NB4 (cell line): ENCODE measurements around the gene CACNA1D.

ENCODE experiments used
- DNase-seq: peaks from one replicate; pipeline ENCODE4 v3.0.0; 2010; ENCODE audit warnings: low read depth
- H3K4me3 ChIP-seq: one replicate; pipeline ENCODE4 v1.5.1; 2011; ENCODE audit warnings: mild to moderate bottlenecking, low read depth, low read length, moderate library complexity
- CTCF ChIP-seq: IDR thresholded peaks from one replicate; pipeline ENCODE4 v1.5.1; 2012; ENCODE audit warnings: low read depth, low read length
- MAX ChIP-seq: IDR thresholded peaks from 2 replicates; pipeline ENCODE4 v1.6.1; 2011; ENCODE audit warnings: low read depth, low read length
- MYC ChIP-seq: IDR thresholded peaks from 2 replicates; pipeline ENCODE4 v1.6.1; 2011; ENCODE audit warnings: low read depth, low read length
- POLR2A ChIP-seq: IDR thresholded peaks from 2 replicates; pipeline ENCODE4 v1.6.1; 2011; ENCODE audit warnings: mild to moderate bottlenecking; ENCODE audit not compliant: insufficient read length; ENCODE audit errors: extremely low read depth

Gene CACNA1D

GRCh38 chr3:53719796-53720195 is 225.4 kb downstream of the CACNA1D start:
- no peak for DNase-seq
- no peak overlapping the region for H3K4me3 ChIP-seq
- TF ChIP-seq CTCF: no peak
- no peak for TF ChIP-seq MAX
- no peak for TF ChIP-seq MYC
- no peak for TF ChIP-seq POLR2A

GRCh38 chr3:53721187-53722119 is 227.0 kb downstream of the CACNA1D start:
- DNase-seq: no peak
- no peak for TF ChIP-seq CTCF
- no peak for TF ChIP-seq POLR2A
- TF ChIP-seq MAX: no peak
- no peak for TF ChIP-seq MYC
- H3K4me3 ChIP-seq: no peak overlapping the region

- DNase-seq: no peak
- H3K4me3 ChIP-seq: no peak overlapping the region
- TF ChIP-seq CTCF (no peak), MYC (no peak), POLR2A (no peak), MAX (no peak)
Measured at GRCh38 chr3:53724566-53724965, 230.2 kb downstream of the CACNA1D start.

GRCh38 chr3:53725387-53725995 is 231.1 kb downstream of the CACNA1D start:
- no peak for TF ChIP-seq POLR2A
- no peak for TF ChIP-seq CTCF
- no peak for TF ChIP-seq MYC
- TF ChIP-seq MAX: no peak
- DNase-seq: no peak
- no peak overlapping the region for H3K4me3 ChIP-seq

- H3K4me3 ChIP-seq: no peak overlapping the region
- DNase-seq: no peak
- TF ChIP-seq POLR2A (no peak), MAX (no peak), CTCF (no peak), MYC (no peak)
Measured at GRCh38 chr3:53726643-53727042, 232.2 kb downstream of the CACNA1D start.
